TTC549 (cell line): ENCODE results near the gene DKKL1.
"Not testable (repeated sequence)": the region's sequence is repeated elsewhere in the genome, so short reads cannot be mapped to it uniquely, and the experiment has no call there.

ENCODE experiments used
- FAIRE-seq: peaks from 2 replicates; lab custom pipeline; 2012; peaks lifted over from hg19 to GRCh38; lab: Jason Lieb, UNC

The DKKL1 gene

DNA sequence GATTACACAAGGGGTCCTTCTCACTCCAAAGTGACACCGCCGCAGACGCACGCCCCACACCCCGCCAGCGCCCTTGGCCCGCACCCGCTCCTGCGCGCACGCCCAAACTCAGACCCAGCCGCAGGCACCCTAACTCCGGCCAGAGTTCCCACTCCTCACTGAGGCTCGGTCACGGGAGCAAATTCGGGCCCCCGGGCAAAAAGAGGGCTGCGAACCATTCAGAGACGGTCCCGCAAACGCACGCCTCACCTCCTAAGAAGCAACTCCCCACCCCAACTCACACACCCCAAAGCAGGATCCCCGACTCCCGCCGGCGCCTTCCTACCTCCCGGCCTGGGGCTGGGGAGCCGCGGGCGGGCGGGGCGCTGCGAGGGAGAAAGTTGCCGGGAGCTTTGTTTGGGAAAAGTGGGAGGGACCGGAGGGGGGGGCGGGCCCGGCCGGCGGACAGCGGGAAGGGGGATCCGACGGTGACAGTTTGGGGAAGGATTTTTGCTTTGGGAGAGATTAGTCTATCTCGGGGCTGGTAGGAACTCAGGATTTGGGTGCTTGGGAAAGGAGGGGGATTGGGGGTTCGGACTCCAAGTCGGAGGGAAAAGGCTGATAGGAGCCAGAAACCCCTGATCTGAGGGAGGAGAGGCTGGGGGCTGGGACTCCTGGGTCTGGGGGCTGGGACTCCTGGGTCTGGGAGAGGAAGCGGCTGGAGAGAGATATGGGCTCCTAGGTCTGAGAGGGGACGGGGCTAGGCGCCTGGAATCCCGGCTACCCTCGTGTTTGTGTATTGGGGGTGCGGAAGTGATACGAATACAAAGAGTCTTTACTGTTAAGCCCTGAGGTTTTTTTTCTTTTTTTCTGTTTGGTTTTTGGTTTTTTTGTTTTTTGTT lies 1.4 kb upstream of the DKKL1 start, which contains the start of gene TEAD2:
Gene TEAD2, minus strand, starts transcription at position 369 of the 881 bp plus-strand sequence. CDS start 2,341 bp downstream, outside the sequence.
- FAIRE-seq = no peak

DNA sequence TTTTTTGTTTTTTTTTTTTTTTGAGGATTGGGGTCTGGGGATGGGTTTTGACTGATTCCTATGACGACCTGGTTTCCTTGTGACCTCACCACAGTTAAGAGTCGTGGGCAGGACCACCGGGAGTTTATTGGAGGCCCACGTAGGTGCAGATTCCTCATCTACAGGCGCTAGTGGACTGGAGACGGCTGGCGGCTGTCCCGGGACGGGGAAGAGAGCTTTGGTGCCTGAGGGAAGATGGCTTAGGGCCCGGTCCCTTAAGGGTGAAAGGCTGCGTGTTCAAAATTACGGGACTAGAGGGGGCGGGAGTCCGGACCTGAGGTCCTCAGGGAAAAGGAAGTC lies 779 bp upstream of the DKKL1 start:
- no peak for FAIRE-seq

DNA sequence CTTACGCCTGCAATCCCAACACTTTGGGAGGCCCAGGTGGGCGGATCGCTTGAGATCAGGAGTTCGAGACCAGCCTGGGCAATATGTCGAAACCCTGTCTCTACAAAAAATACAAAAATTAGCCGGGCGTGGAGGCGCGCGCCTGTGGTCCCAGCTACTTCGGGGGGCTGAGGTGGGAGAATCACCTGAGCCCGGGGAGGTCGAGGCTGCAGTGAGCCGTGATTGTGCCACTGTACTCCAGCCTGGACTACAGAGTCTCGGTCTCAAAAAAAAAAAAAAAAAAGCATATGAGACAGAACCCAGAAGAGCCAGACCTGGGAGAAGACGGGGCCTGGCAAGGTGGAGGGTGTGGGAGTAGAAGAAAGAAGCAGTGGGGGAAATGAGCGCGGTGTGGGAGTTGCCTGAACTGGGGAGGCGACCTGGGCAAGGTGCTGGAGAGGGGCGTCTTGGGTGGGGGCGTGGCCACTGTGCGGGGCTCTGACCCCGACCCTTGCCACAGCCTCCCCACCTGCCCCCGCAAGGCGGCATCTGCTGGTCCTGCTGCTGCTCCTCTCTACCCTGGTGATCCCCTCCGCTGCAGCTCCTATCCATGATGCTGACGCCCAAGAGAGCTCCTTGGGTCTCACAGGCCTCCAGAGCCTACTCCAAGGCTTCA lies 533 bp downstream of the DKKL1 start:
- FAIRE-seq = no peak

DNA sequence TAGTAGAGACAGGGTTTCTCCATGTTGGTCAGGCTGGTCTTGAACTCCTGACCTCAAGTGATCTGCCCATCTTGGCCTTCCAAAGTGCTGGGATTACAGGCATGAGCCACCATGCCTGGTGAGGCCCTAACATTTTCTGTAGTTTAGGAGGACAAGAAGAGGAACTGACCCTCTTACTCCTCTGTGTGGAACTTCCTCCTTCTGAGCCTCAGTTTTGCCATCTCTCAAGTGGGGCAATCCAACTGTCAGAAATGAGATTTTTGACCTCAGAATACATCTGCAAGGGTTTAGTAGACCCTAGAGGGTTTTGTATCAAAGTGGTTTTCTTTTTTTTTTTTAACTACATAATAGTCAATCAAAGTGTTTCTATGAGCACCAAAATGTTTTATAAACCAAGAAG lies 2.4 kb downstream of the DKKL1 start:
- no peak for FAIRE-seq

GRCh38 chr19:49368711-49369358 lies 5.2 kb downstream of the DKKL1 start:
- FAIRE-seq = no peak

GRCh38 chr19:49371184-49371583 lies 7.5 kb downstream of the DKKL1 start:
- FAIRE-seq = no peak

GRCh38 chr19:49373174-49373573 lies 9.5 kb downstream of the DKKL1 start:
- not testable (repeated sequence) for FAIRE-seq

GRCh38 chr19:49374665-49375434 lies 11.2 kb downstream of the DKKL1 start:
- FAIRE-seq = no peak

- no peak for FAIRE-seq
Observed at GRCh38 chr19:49378512-49378911, 14.8 kb downstream of the DKKL1 start.

DNA sequence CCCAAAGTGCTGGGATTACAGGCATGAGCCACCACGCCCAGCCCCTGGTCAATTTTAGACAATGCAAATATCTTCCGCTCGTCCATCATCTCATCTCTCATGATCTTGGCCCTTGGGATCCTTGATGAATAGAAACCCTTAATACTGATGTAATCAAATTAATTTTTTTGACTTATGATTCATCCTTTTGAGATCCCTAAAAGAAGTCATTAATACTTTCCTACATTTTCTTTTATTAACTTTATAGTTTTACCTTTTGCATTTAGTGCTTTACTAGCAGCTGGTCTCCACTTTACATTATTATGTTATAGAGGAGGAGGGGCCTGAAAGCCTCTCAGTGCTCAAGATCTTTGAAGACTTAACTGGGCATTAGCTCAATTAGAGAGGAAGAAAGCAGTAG lies 16.7 kb downstream of the DKKL1 start:
- no peak for FAIRE-seq

DNA sequence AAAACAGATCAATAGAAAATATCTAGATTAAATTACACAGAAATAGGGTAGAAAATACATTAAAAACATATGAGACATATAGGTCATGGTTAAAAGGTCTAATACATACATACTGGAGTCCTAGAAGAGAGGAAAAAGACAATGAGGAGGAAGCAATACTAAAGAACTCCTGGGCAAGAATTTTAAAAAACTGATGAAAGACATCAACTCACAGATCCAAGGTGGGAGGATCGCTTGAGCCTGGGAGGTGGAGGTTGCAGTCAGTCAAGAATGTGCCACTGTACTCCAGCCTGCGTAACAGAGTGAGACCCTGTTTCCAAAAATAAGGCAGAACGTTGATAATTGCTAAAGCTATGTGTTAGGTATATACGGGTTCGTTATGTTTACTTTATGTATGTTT lies 19.0 kb downstream of the DKKL1 start:
- no peak for FAIRE-seq

GRCh38 chr19:49383599-49383998 lies 19.9 kb downstream of the DKKL1 start:
- FAIRE-seq = no peak

DNA sequence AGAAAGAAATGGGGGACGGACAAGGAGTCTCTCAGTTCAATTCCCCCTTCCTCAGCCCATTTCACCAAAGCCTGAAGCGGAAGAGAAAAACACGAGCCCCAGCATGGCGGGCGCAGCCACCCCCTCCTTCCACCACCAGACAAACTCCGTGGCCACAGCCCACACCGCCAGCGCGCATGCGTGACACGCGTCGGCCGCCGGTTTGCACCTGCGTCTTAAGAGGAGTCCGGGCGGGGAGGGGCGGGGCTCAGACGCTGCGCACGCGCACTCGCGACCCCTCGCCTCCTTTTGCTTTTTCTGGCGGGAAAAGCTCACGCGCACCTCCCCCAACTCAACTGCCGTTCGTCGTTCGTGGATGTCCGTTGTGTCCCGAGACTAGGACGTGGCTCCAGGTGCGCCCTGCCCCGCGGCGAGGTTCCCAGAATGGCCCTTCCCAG lies 24.3 kb downstream of the DKKL1 start, which contains the start of gene KASH5:
Gene KASH5, plus strand, starts transcription at position 314 of the 437 bp plus-strand sequence. CDS start 2,635 bp downstream, outside the sequence.
- FAIRE-seq = no peak

- FAIRE-seq = no peak
Observed at GRCh38 chr19:49389406-49389805, 25.7 kb downstream of the DKKL1 start.

DNA sequence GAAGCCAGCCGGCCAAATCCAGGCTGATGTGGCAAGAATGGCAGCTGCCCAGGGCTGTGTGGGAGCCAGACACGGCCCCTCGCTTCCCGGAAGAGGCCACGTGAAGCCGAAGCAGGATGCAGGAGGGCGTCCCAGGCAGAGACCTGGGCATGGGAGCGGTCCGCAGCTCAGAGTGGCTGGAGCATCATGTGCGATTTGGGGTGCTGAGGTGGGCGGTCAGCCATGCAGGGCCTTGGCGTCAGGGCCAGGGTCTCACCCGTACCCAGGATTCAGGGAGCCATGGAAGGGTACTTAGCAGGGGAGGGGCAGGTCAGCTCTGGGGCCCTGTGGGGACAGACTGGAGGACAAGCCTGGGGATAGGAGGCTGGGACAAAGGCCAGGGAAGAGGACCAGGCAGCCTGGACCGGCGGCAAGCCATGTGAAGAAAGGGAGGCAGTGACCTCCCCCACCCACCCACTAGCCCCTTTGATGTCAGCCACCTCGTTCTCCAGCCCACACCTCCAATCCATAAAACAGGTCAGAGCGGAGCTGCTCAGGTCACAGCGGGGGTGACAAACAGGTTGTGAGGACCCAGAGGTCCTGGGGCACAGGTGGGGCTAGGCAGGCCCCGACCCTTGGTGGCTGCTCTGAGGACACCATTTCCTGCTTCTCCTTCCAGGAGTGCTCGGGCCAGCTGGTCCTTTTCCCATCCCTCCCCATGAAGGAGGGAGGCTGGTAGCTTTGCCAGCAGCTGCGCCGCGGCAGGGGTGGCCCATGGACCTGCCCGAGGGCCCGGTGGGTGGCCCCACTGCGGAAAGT lies 26.7 kb downstream of the DKKL1 start:
- no peak for FAIRE-seq

- no peak for FAIRE-seq
Observed at GRCh38 chr19:49390929-49391359, 27.3 kb downstream of the DKKL1 start.

GRCh38 chr19:49391581-49392399 lies 28.1 kb downstream of the DKKL1 start:
- FAIRE-seq = no peak

GRCh38 chr19:49393881-49394280 lies 30.2 kb downstream of the DKKL1 start:
- FAIRE-seq = no peak

DNA sequence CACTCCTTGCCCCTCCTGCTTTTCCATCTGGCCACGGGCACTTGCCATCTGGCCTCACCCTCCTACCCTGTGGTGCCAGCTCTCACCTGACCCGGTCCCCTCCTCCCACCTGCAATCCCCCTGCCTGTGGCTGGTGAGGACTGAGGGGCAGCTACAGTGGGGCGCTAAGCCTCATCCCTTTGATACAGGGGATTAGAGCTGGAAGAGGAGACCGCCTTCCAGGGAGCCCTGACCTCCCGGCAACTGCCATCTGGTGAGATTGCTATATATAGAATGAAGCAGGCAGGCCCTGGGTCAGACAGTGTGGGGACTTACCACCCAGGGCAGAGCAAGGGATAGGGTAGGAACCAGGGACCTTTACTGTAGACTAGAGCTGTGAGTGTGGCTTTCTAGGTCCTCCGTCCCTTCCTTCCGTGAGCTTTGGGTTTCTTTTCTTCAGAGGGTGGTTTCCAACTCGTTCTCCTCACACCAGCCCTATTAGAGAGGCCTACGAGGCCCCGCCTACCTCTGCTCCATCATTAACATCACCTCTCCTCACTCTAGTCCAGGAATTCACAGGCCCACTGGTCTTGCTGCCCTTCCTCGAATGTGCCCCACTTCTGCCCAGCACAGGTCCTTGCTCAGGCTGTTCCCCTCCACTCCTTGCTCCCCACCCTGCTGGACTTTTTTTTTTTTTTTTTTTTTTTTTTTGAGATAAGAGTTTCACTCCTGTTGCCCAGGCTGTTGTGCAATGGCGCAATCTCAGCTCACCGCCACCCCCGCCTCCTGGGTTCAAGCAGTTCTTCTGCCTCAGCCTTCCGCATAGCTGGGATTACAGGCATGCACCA lies 32.1 kb downstream of the DKKL1 start:
- no peak for FAIRE-seq
